ENCODE measurements around the gene TRIP11.

GRCh38 chr14:91942946-91943345 is 96.9 kb downstream of the TRIP11 start:
- TF ChIP-seq, protein P1, sequence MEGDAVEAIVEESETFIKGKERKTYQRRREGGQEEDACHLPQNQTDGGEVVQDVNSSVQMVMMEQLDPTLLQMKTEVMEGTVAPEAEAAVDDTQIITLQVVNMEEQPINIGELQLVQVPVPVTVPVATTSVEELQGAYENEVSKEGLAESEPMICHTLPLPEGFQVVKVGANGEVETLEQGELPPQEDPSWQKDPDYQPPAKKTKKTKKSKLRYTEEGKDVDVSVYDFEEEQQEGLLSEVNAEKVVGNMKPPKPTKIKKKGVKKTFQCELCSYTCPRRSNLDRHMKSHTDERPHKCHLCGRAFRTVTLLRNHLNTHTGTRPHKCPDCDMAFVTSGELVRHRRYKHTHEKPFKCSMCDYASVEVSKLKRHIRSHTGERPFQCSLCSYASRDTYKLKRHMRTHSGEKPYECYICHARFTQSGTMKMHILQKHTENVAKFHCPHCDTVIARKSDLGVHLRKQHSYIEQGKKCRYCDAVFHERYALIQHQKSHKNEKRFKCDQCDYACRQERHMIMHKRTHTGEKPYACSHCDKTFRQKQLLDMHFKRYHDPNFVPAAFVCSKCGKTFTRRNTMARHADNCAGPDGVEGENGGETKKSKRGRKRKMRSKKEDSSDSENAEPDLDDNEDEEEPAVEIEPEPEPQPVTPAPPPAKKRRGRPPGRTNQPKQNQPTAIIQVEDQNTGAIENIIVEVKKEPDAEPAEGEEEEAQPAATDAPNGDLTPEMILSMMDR (conservative IDR thresholded peaks at IDR 0.05): no peak
- TF ChIP-seq ZFX (IDR thresholded peaks at IDR 0.05): no peak

Measured in C4-2B (cell line).